BE2C (cell line): ENCODE results near the gene ANKRD44.

Experiments used
- DNase-seq: peaks from one replicate; pipeline ENCODE4 v3.0.0-alpha.2; 2020
- H3K27me3 ChIP-seq: fragments of 250-450 bp; sonication (Bioruptor Pico); 2 replicates; pipeline ENCODE4 v1.5.1; 2020; ENCODE audit warnings: mild to moderate bottlenecking
- H3K36me3 ChIP-seq: fragments of 250-450 bp; sonication (Bioruptor Pico); 2 replicates; pipeline ENCODE4 v1.5.1; 2020; ENCODE audit warnings: mild to moderate bottlenecking
- H3K4me1 ChIP-seq: fragments of 250-450 bp; sonication (Bioruptor Pico); 2 replicates; pipeline ENCODE4 v1.5.1; 2020
- H3K4me3 ChIP-seq: 2 replicates; pipeline ENCODE4 v1.5.1; 2011; ENCODE audit warnings: low read depth, low read length
- H3K9me3 ChIP-seq: fragments of 250-450 bp; sonication (Bioruptor Pico); 2 replicates; pipeline ENCODE4 v1.5.1; 2020
- TF ChIP-seq, protein P1 (sequence below): IDR thresholded peaks from 2 replicates; pipeline ENCODE4 v1.5.1; 2012; ENCODE audit warnings: mild to moderate bottlenecking, low read depth, low read length

The ANKRD44 gene

DNA sequence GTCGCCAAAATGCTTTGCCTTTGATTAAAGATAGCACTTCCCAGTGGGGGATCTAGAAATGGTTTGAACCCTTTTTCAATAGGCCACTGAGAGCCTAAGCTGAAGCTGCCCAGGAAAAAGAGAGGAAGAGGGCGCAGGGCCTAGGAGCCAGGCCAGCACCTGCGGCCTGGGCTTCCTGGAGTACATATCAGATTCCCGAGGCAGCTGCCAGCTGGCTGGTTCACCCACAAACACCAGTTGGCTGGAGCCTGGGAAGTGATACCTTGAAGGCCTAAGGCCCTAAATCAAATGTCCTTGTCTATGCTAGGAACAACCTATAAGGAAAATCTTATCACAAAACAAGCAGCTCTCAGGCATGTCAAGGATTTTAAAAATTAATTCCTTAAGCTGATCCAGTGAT is 37.1 kb downstream of the ANKRD44 start:
- TF ChIP-seq, protein P1, sequence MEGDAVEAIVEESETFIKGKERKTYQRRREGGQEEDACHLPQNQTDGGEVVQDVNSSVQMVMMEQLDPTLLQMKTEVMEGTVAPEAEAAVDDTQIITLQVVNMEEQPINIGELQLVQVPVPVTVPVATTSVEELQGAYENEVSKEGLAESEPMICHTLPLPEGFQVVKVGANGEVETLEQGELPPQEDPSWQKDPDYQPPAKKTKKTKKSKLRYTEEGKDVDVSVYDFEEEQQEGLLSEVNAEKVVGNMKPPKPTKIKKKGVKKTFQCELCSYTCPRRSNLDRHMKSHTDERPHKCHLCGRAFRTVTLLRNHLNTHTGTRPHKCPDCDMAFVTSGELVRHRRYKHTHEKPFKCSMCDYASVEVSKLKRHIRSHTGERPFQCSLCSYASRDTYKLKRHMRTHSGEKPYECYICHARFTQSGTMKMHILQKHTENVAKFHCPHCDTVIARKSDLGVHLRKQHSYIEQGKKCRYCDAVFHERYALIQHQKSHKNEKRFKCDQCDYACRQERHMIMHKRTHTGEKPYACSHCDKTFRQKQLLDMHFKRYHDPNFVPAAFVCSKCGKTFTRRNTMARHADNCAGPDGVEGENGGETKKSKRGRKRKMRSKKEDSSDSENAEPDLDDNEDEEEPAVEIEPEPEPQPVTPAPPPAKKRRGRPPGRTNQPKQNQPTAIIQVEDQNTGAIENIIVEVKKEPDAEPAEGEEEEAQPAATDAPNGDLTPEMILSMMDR, result no peak
- peaks cover 11% of the 10 kb centered on the region for H3K4me1 ChIP-seq
- H3K36me3 ChIP-seq, result no peaks in the 10 kb centered on the region
- no peak overlapping the region for H3K4me3 ChIP-seq
- no peaks in the 10 kb centered on the region for H3K9me3 ChIP-seq
- DNase-seq, result peak; percentile 57
- H3K27me3 ChIP-seq, result no peaks in the 10 kb centered on the region

DNA sequence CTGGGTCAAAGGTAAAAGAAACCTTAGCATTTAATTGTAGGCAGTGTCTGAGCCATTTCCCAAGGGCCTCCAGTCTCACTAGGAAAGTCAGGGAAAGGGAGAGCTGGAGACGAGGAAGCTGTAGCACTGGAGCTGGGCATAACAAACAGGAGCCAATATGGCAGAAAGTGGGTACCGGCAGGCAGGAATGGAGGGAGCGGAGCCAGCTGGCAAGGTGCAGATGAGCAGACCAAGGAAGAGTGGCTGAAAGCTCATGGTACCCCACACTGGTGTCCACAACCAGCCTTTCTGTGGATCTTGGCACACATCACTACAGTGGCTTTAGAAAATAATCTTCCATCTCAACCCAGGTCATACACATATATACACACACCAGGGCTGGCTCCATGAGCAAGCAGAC is 40.0 kb downstream of the ANKRD44 start:
- H3K4me3 ChIP-seq, result no peak overlapping the region
- H3K9me3 ChIP-seq, result no peaks in the 10 kb centered on the region
- TF ChIP-seq, protein P1, result no peak
- no peaks in the 10 kb centered on the region for H3K36me3 ChIP-seq
- H3K4me1 ChIP-seq, result 0 out of 2 replicates have a peak, but pooled peaks cover 7% of the 10 kb centered on the region
- no peaks in the 10 kb centered on the region for H3K27me3 ChIP-seq
- no peak for DNase-seq

DNA sequence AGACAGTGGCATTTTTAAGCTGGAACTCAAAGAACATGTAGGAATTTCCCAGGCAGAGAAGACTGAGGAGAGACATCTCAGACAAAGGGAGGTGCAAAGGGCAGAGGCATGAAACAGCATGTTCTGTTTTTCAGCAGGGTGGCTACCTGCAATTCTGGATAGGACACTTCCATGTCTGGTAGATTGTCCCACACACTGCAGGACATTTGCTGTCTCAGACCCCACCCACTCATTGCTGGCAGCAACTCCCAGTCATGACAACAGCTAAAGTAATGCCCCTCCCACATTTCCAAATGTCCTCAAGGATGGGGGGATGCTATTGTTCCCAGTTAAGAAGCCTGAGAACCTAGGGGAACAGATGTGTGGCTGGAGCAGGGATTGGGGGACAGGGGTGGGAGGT is 40.8 kb downstream of the ANKRD44 start:
- no peaks in the 10 kb centered on the region for H3K27me3 ChIP-seq

DNA sequence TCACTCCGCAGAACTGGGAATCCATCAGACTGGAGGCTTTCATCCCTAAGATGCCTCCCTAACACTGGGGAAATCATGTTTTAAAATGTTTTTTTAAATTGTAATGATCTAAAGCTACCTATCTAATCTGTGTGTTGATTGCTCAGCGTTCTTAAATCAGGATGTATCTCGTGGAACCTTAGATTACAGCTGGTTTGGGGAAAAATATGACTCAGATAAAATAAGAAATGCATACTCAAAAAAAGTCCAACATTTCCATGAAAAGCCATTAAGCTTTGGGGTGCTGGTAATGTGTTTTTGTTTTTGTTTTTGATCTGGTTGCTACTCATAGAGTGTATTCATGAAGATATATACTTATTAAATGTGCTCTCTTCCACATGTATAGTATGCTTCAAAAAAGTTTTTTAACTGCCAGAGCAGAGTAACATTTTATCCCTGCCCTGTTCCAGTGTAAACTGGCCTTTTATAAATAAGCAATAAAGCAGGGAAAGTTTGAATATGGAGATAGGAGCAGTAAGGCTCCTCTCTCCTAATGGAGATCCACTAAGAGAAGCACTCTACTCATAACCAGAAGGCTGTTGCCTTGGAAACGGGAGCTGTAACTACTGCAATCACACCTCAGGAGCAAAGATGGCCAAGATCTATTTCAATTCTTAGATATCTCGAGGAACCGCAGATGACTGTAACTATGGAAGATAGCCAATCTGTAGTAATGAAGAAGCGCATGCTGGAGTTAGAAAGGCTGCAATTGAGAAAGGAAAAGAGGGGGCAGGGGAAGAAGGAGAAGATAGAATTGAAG is 41.6 kb downstream of the ANKRD44 start:
- TF ChIP-seq, protein P1, result no peak
- Histone ChIP-seq H3K4me3 (no peak overlapping the region), H3K27me3 (no peaks in the 10 kb centered on the region), H3K36me3 (no peaks in the 10 kb centered on the region), H3K9me3 (no peaks in the 10 kb centered on the region), H3K4me1 (peaks cover 7% of the 10 kb centered on the region; the same call in 1 of the 2 replicates)
- no peak for DNase-seq

More for the DNA sequence above, 40.8 kb downstream of the ANKRD44 start:
- Histone ChIP-seq H3K4me3 (no peak overlapping the region), H3K36me3 (no peaks in the 10 kb centered on the region), H3K9me3 (no peaks in the 10 kb centered on the region), H3K4me1 (0 out of 2 replicates have a peak, but pooled peaks cover 7% of the 10 kb centered on the region)
- no peak for DNase-seq
- TF ChIP-seq, protein P1, result no peak

DNA sequence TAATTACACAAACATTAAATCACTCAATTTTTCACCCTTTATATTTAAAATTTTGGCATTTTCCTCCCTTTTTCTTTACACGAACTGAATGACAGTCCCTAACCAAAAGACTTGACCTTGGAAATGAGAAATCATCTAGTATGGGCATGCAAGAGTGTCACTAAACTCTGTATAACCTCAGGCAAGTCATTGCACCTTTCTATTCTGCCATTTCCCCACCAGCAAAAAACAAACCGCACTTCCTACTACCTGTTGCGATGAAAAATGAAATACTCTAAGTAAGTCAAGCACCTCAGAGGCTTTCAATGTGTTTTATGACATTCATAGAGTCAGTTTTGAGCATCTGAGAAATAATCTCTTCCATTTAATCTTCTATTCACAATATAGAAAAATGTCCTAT is 44.1 kb downstream of the ANKRD44 start:
- Histone ChIP-seq H3K4me3 (no peak overlapping the region), H3K27me3 (no peaks in the 10 kb centered on the region), H3K4me1 (peaks cover 7% of the 10 kb centered on the region; the same call in 1 of the 2 replicates), H3K36me3 (no peaks in the 10 kb centered on the region), H3K9me3 (no peaks in the 10 kb centered on the region)
- DNase-seq, result no peak
- TF ChIP-seq, protein P1, result no peak

DNA sequence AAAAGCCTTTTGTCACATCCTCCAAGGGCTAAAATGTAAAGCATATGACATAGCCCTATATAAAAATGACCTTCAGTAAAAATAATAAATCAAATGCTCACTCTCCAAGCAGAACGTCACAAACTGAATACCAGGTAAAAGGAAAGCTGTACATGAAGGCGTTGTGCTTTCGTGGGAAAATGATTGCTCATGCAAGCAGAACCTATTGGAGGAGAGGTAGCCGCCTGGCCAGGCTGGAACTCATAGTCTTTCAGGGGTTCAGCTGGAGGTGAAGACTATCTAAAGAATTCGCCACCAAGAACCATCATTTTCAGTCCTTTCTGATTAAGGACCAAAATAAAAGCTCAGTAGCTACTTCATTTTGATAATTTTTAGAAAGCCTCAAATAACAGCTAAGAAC is 44.7 kb downstream of the ANKRD44 start:
- H3K36me3 ChIP-seq, result no peaks in the 10 kb centered on the region
- no peaks in the 10 kb centered on the region for H3K27me3 ChIP-seq
- no peaks in the 10 kb centered on the region for H3K9me3 ChIP-seq
- no peak overlapping the region for H3K4me3 ChIP-seq
- DNase-seq, result no peak
- peaks cover 7% of the 10 kb centered on the region; the same call in 1 of the 2 replicates for H3K4me1 ChIP-seq
- TF ChIP-seq, protein P1, result no peak
